ENCODE measurements around the gene DMWD.

The DMWD gene

GRCh38 chr19:45785781-45786532 lies 6.7 kb downstream of the DMWD start:
- DNase-seq = no peak

- no peak for DNase-seq
These were observed 7.5 kb downstream of the DMWD start for GRCh38 chr19:45785097-45785496.

- no peak for DNase-seq
These were observed 8.5 kb downstream of the DMWD start for GRCh38 chr19:45784096-45784495.

GRCh38 chr19:45782820-45783785 lies 9.5 kb downstream of the DMWD start:
- DNase-seq = no peak

- DNase-seq = no peak
These were observed 10.4 kb downstream of the DMWD start, which contains the start of gene DMPK for GRCh38 chr19:45782162-45782691. DMPK (minus strand) TSS chr19:45782490; CDS start chr19:45782352, 138 bp downstream.

- peak; percentile 20 for DNase-seq
These were observed 11.2 kb downstream of the DMWD start for GRCh38 chr19:45781214-45782161.

GRCh38 chr19:45780448-45781213 lies 12.0 kb downstream of the DMWD start:
- no peak for DNase-seq

GRCh38 chr19:45780146-45780447 lies 12.5 kb downstream of the DMWD start:
- no peak for DNase-seq

GRCh38 chr19:45779231-45780145 lies 13.2 kb downstream of the DMWD start:
- DNase-seq = peak; percentile 64

- DNase-seq = no peak
These were observed 14.5 kb downstream of the DMWD start for GRCh38 chr19:45778010-45778661.

GRCh38 chr19:45777395-45777961 lies 15.2 kb downstream of the DMWD start:
- no peak for DNase-seq

GRCh38 chr19:45774765-45775164 lies 17.9 kb downstream of the DMWD start:
- DNase-seq = no peak

GRCh38 chr19:45773384-45773783 lies 19.3 kb downstream of the DMWD start:
- DNase-seq = no peak

GRCh38 chr19:45772912-45773311 lies 19.7 kb downstream of the DMWD start:
- no peak for DNase-seq

- DNase-seq = no peak
These were observed 20.4 kb downstream of the DMWD start for GRCh38 chr19:45772130-45772840.

- DNase-seq = no peak
These were observed 21.2 kb downstream of the DMWD start for GRCh38 chr19:45771311-45771933.

GRCh38 chr19:45770192-45771101 lies 22.2 kb downstream of the DMWD start:
- DNase-seq = peak; percentile 98
